HEK293 (cell line): ENCODE results near the gene MTMR2.

Source experiments
- CTCF ChIP-seq: fragments of 450-650 bp; formaldehyde crosslinking; IDR thresholded peaks from 2 replicates; pipeline ENCODE4 v1.5.1; 2016; ENCODE audit warnings: missing biosample characterization, missing genetic modification characterization
- GLI4 ChIP-seq: fragments of 450-650 bp; formaldehyde crosslinking; IDR thresholded peaks from 2 replicates; pipeline ENCODE4 v1.5.1; 2016; ENCODE audit warnings: missing biosample characterization, missing genetic modification characterization
- GLIS1 ChIP-seq: fragments of 450-650 bp; formaldehyde crosslinking; IDR thresholded peaks from 2 replicates; pipeline ENCODE4 v1.5.1; 2016; ENCODE audit warnings: missing biosample characterization, missing genetic modification characterization
- HOXD13 ChIP-seq: sonication (generic); formaldehyde crosslinking; IDR thresholded peaks from 2 replicates; pipeline ENCODE4 v1.8.0; 2022; ENCODE audit warnings: missing genetic modification reagents, borderline replicate concordance
- INSM2 ChIP-seq: fragments of 450-650 bp; formaldehyde crosslinking; IDR thresholded peaks from 2 replicates; pipeline ENCODE4 v1.5.1; 2016; ENCODE audit warnings: missing biosample characterization, missing genetic modification characterization
- KLF9 ChIP-seq: fragments of 450-650 bp; formaldehyde crosslinking; IDR thresholded peaks from 2 replicates; pipeline ENCODE4 v1.5.1; 2016; ENCODE audit warnings: missing biosample characterization, missing genetic modification characterization, low read depth
- REPIN1 ChIP-seq: fragments of 450-650 bp; formaldehyde crosslinking; IDR thresholded peaks from 2 replicates; pipeline ENCODE4 v1.5.1; 2017; ENCODE audit warnings: missing biosample characterization, missing genetic modification characterization, low read depth
- SETDB1 ChIP-seq: IDR thresholded peaks from one replicate; pipeline ENCODE4 v1.6.1; 2017; ENCODE audit warnings: mild to moderate bottlenecking, low read length, moderate library complexity, mixed read lengths; ENCODE audit not compliant: insufficient read length
- SP2 ChIP-seq: fragments of 450-650 bp; formaldehyde crosslinking; IDR thresholded peaks from 2 replicates; pipeline ENCODE4 v1.5.1; 2016; ENCODE audit warnings: missing biosample characterization, missing genetic modification characterization
- SP3 ChIP-seq: fragments of 450-650 bp; formaldehyde crosslinking; IDR thresholded peaks from 2 replicates; pipeline ENCODE4 v1.5.1; 2016; ENCODE audit warnings: missing biosample characterization, missing genetic modification characterization
- ZBTB8A ChIP-seq: fragments of 450-650 bp; formaldehyde crosslinking; IDR thresholded peaks from 2 replicates; pipeline ENCODE4 v1.5.1; 2016; ENCODE audit warnings: missing biosample characterization, missing genetic modification characterization
- ZFHX2 ChIP-seq: fragments of 450-650 bp; formaldehyde crosslinking; conservative IDR thresholded peaks from 2 replicates; pipeline ENCODE4 v1.5.1; 2016; ENCODE audit warnings: missing biosample characterization, missing genetic modification characterization
- ZFP3 ChIP-seq: fragments of 450-650 bp; formaldehyde crosslinking; IDR thresholded peaks from 2 replicates; pipeline ENCODE4 v1.5.1; 2016; ENCODE audit warnings: low read depth, missing biosample characterization, missing genetic modification characterization
- ZFP37 ChIP-seq: fragments of 450-650 bp; formaldehyde crosslinking; IDR thresholded peaks from 2 replicates; pipeline ENCODE4 v1.5.1; 2016; ENCODE audit warnings: missing biosample characterization, missing genetic modification characterization
- ZFP69B ChIP-seq: fragments of 450-650 bp; formaldehyde crosslinking; IDR thresholded peaks from 2 replicates; pipeline ENCODE4 v1.5.1; 2016; ENCODE audit warnings: missing biosample characterization, missing genetic modification characterization
- ZNF202 ChIP-seq: fragments of 450-650 bp; formaldehyde crosslinking; IDR thresholded peaks from 2 replicates; pipeline ENCODE4 v1.5.1; 2016; ENCODE audit warnings: missing biosample characterization, missing genetic modification characterization, borderline replicate concordance
- ZNF248 ChIP-seq: fragments of 450-650 bp; formaldehyde crosslinking; IDR thresholded peaks from 2 replicates; pipeline ENCODE4 v1.5.1; 2017; ENCODE audit warnings: missing biosample characterization, missing genetic modification characterization
- ZNF274 ChIP-seq, 2 experiments: fragments of 200-500 bp in 1 of 2; fragments of 450-650 bp in 1 of 2; sonication (Bioruptor generic) in 1 of 2; formaldehyde crosslinking in 1 of 2; IDR thresholded peaks; 2 replicates each; pipeline versions ENCODE4 v1.5.1 to v1.6.1; 2014 to 2016; ENCODE audit warnings: borderline replicate concordance in 1 of 2, inconsistent platforms in 1 of 2, low read length in 1 of 2, missing biosample characterization in 1 of 2, missing genetic modification characterization in 1 of 2
- ZNF280D ChIP-seq: fragments of 450-650 bp; formaldehyde crosslinking; IDR thresholded peaks from 2 replicates; pipeline ENCODE4 v1.5.1; 2016; ENCODE audit warnings: missing biosample characterization, missing genetic modification characterization
- ZNF335 ChIP-seq: fragments of 450-650 bp; formaldehyde crosslinking; conservative IDR thresholded peaks from 2 replicates; pipeline ENCODE4 v1.5.1; 2016; ENCODE audit warnings: missing biosample characterization, missing genetic modification characterization
- ZNF354C ChIP-seq: fragments of 450-650 bp; formaldehyde crosslinking; IDR thresholded peaks from 2 replicates; pipeline ENCODE4 v1.5.1; 2016; ENCODE audit warnings: missing biosample characterization, missing genetic modification characterization, low read depth, borderline replicate concordance
- ZNF394 ChIP-seq: fragments of 450-650 bp; formaldehyde crosslinking; IDR thresholded peaks from 2 replicates; pipeline ENCODE4 v1.5.1; 2016; ENCODE audit warnings: missing biosample characterization, missing genetic modification characterization, mild to moderate bottlenecking, moderate library complexity, borderline replicate concordance
- ZNF404 ChIP-seq: fragments of 450-650 bp; formaldehyde crosslinking; IDR thresholded peaks from 2 replicates; pipeline ENCODE4 v1.5.1; 2017; ENCODE audit warnings: missing biosample characterization, missing genetic modification characterization
- ZNF433 ChIP-seq: fragments of 450-650 bp; formaldehyde crosslinking; IDR thresholded peaks from 2 replicates; pipeline ENCODE4 v1.5.1; 2016; ENCODE audit warnings: missing biosample characterization, missing genetic modification characterization, low read depth
- ZNF596 ChIP-seq: fragments of 450-650 bp; IDR thresholded peaks from 2 replicates; pipeline ENCODE4 v1.5.0; 2018; ENCODE audit warnings: missing biosample characterization, mild to moderate bottlenecking, missing genetic modification characterization, moderate library complexity
- ZNF610 ChIP-seq: fragments of 450-650 bp; formaldehyde crosslinking; IDR thresholded peaks from 2 replicates; pipeline ENCODE4 v1.5.1; 2016; ENCODE audit warnings: missing biosample characterization, missing genetic modification characterization, borderline replicate concordance
- ZNF624 ChIP-seq: fragments of 450-650 bp; formaldehyde crosslinking; IDR thresholded peaks from 2 replicates; pipeline ENCODE4 v1.5.1; 2017; ENCODE audit warnings: missing biosample characterization, missing genetic modification characterization
- ZNF639 ChIP-seq: fragments of 450-650 bp; formaldehyde crosslinking; IDR thresholded peaks from 2 replicates; pipeline ENCODE4 v1.5.1; 2016; ENCODE audit warnings: missing biosample characterization, missing genetic modification characterization
- ZNF677 ChIP-seq: fragments of 450-650 bp; IDR thresholded peaks from 2 replicates; pipeline ENCODE4 v1.5.0; 2018; ENCODE audit warnings: missing biosample characterization, mild to moderate bottlenecking, missing genetic modification characterization, moderate library complexity
- ZNF707 ChIP-seq: fragments of 450-650 bp; formaldehyde crosslinking; IDR thresholded peaks from 2 replicates; pipeline ENCODE4 v1.5.1; 2016; ENCODE audit warnings: missing biosample characterization, missing genetic modification characterization
- ZNF777 ChIP-seq: fragments of 450-650 bp; formaldehyde crosslinking; IDR thresholded peaks from 2 replicates; pipeline ENCODE4 v1.5.1; 2017; ENCODE audit warnings: missing biosample characterization, missing genetic modification characterization, borderline replicate concordance
- ZNF843 ChIP-seq: fragments of 450-650 bp; formaldehyde crosslinking; IDR thresholded peaks from 2 replicates; pipeline ENCODE4 v1.5.1; 2016; ENCODE audit warnings: missing biosample characterization, missing genetic modification characterization
- ZSCAN30 ChIP-seq: fragments of 450-650 bp; IDR thresholded peaks from 2 replicates; pipeline ENCODE4 v1.5.1; 2018; ENCODE audit warnings: missing biosample characterization, mild to moderate bottlenecking, missing genetic modification characterization, moderate library complexity

MTMR2 gene

GRCh38 chr11:95923728-95924413 is at the start of gene MTMR2 (continued):
- peak; percentile 64 for TF ChIP-seq SP3 (tag by site-specific recombination)
- 0 out of 2 replicates have a peak, but pooled peaks have one; percentile 16 for TF ChIP-seq INSM2 (tag by site-specific recombination)
- TF ChIP-seq ZBTB8A (tag by site-specific recombination), result no peak
- TF ChIP-seq KLF9, result peak; percentile 64
- TF ChIP-seq SP2, result peak; percentile 55
- no peak for TF ChIP-seq ZNF843 (tag by site-specific recombination)
- no peak for TF ChIP-seq ZNF624 (tag by site-specific recombination)
- no peak for TF ChIP-seq ZNF404
- TF ChIP-seq ZNF707 (tag by site-specific recombination), result no peak
- no peak for TF ChIP-seq ZFHX2
- TF ChIP-seq ZNF433 (tag by site-specific recombination), result no peak
- TF ChIP-seq GLIS1 (tag by site-specific recombination), result peak; percentile 60; the same call in 1 of the 2 replicates
- 0 out of 2 replicates have a peak, but pooled peaks have one; percentile 13 for TF ChIP-seq ZFP69B (tag by site-specific recombination)
- TF ChIP-seq ZNF596, result no peak
- TF ChIP-seq ZNF639, result peak; percentile 22; the same call in 1 of the 2 replicates
- TF ChIP-seq HOXD13, result no peak
- TF ChIP-seq ZNF610 (tag by site-specific recombination), result no peak
- TF ChIP-seq ZFP3 (tag by site-specific recombination), result no peak
- TF ChIP-seq ZNF280D (tag by site-specific recombination), result no peak
- no peak for TF ChIP-seq ZNF248 (tag by site-specific recombination)
- TF ChIP-seq ZNF354C, result no peak
- TF ChIP-seq ZNF394 (tag by site-specific recombination), result no peak; the same call in 1 of the 2 replicates
- no peak for TF ChIP-seq ZNF677 (tag by site-specific recombination)
- 0 out of 2 replicates have a peak, but pooled peaks have one; percentile 70 for TF ChIP-seq GLI4 (tag by site-specific recombination)
- peak; percentile 89; the same call in 1 of the 2 replicates for TF ChIP-seq ZFP37 (tag by site-specific recombination)
- no peak for TF ChIP-seq ZNF777 (tag by site-specific recombination)
- TF ChIP-seq ZNF335 (tag by site-specific recombination), result peak; percentile 99
- TF ChIP-seq ZNF202 (tag by site-specific recombination), result no peak
- TF ChIP-seq REPIN1 (tag by site-specific recombination), result 0 out of 2 replicates have a peak, but pooled peaks have one; percentile 17
- peak; percentile 76 for TF ChIP-seq ZSCAN30
- no peak for TF ChIP-seq ZNF274 (IDR thresholded peaks at IDR 0.05; ENCODE audit: low read length)
- no peak for TF ChIP-seq ZNF274 (tag by site-specific recombination; IDR thresholded peaks at IDR 0.05; ENCODE audit: borderline replicate concordance)
- TF ChIP-seq CTCF (tag by site-specific recombination), result no peak
- no peak for TF ChIP-seq SETDB1
